ENCODE data around the gene VASH2. TPM values are rescaled to one million over a fixed set of nuclear protein-coding genes. Genes with fewer than 3 reads are reported as not detected.
A peak's percentile ranks its signal among the peaks of the same experiment; 100 is the strongest.
"Not testable (repeated sequence)": the region's sequence is repeated elsewhere in the genome, so short reads cannot be mapped to it uniquely, and the experiment has no call there.

VASH2 gene
- total RNA-seq, 1 donor from 2014 or later, result 0.36 TPM

DNA sequence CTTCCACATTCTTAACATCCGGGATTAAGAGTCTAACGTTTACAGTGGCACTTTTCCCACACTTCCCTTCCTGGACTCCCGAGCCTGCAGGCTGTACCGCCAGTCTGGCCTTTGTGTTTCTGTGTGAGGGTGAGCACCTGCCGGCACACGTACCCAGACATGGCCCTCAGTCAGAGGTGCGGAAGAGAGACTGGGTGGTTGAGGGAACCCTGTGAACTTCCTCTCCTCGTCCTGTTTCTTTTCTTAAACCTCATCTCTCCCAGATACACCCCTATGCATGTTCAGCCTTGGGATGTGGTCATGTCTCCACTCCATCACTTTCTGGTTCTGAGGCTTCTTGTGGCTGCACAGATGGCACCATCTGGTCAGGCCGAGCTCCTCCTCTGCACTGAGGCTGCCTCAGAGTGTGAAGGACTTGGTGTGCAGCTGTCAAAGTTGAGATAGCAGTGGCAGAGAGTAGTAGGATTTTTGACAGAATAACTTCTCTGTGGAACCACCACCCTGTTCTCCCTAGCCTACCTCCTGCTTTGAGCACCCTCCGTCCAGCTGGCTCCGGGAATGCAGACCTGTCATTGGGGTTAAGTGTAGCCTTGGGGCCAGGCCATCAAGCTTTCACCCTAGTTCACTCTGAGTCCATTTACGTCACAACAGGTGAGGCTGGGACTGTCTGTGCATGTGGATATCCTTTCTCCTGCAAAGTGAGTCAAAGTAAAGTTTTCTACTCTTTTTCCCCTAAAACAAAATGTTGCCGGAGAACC is 31.4 kb downstream of the VASH2 start:
- ATAC-seq, result peak; percentile 25

DNA sequence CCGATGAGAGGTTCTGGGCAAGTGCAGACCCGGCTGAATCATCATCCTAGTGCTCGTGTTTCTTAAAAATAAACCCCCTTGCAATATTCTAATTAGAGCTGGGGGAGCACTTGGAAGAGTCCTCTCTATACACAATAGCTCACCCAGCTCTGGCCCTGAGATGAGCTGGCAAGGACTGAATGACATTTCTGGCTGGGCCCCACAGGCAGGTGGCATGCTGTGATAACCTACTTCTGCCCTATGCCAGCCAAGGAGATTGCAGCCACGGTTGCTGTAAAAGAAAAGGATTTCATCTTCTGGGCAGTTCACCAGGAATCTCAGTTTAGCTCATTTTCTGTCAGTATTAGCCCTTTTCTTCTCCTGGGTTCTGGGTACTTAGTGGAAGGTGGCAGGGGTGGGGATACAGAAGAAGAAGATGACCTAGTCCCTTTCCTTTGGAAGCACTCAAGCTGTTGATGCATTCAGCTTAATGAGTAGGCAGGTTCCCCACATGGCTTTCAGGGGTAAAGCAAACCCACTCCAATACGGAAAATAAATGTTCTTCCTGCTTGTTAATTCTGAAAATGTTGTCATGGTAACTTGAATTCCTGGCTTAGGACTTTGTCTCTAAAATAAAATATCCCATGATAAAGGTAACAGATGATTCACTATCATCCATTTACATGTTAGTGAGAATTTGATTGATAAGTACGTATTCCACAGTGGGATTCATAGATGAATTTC is 32.2 kb downstream of the VASH2 start:
- no peak for ATAC-seq

DNA sequence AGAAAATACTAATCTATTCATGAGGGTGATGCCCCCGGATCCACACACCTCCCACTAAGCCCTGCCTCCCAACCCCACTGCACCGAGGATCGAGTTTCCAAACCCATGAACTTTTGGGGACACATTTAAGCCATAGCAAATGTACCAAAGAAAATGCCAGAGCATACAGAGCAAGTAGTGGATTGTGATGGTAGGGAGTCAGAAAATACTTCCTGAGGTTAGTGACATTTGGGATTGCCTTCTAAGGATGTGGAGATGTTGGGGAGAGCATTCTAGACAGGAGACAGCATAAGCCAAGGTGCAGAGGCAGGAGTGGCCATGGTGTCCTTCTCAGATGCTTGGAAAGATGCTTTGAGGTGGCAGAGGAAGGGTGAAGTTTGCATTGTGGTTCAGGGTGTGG is 33.1 kb downstream of the VASH2 start:
- ATAC-seq, result no peak

DNA sequence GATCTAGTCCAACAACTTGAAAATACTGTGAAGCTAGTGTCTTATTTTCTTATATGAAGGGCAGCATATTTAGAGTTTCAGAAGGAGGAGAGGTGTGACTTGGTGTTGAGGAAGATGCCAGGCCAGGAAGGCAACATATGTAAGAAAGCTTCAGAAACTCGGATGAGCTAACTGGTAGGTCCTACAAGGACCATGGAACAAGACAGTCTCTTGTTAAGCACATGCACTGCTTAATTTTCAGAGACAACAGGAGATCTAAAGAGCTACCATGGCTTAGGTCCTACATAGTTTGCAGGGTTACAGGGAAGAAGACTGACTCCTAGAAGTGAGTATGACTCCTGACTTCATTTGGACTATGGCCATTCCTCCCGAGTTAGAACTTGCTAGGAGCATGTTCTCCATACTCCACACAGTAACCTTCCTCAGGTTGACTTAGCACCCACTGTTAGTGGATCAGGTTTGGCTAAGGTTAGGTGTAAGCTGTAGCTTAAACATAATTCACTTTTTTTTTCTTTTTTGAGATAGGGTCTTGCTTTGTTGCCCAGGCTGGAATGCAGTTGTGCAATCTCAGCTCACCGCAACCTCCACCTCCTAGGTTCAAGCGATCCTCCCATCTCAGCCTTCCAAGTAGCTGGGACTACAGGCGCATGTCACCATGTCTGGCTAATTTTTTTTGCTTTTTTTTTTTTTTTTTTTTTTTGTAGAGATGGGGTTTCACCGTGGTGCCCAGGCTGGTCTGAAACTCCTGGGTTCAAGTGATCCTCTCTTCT is 34.4 kb downstream of the VASH2 start:
- ATAC-seq, result no peak

DNA sequence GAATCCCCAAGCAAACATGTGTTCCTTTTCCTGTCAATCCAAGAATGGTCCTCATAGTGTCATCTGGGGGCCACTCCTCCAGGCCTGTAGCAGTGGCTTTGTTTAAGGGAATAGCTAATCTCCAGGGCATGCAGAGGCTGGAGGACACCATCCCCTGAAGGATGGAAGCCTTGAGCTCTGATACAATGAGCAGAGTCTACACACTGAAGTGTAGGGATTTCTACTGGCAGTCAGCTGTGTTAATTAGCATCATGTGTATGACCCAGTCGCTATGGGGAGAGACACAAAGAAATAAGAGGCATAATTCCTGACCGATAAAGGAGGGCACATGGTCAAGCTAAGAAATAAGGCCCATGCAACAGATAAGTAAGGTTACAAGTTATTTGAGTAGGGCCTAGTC is 36.2 kb downstream of the VASH2 start:
- ATAC-seq, result no peak

DNA sequence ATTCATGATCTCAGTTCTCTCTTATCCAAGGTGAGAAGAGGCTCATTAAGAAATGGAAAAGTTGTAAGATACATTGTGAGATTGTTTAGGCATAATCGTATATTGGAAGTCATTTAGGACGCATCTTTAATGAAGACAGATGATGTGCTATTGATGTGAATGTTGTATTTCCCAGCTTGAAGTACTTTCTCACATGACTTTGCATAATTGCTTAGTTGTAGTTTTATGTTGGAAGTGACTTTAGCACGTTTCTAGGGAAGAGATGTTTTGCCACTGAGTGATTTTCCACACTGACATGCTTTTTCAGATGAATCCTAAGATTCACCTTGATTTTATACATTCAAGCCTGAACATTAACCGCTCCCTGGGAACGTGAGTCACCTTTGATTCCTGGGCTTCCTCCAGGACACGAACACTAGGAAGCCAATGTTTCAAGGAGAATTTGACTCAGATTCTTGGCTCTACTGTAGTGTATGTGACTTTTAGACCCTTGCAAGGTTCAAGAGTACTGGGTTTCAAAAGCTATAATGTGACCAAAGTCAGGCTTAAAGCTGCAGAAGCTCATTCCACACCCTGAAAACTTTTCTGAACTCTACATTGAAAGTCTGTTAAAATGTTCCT is 37.5 kb downstream of the VASH2 start:
- peak; percentile 22 for ATAC-seq

DNA sequence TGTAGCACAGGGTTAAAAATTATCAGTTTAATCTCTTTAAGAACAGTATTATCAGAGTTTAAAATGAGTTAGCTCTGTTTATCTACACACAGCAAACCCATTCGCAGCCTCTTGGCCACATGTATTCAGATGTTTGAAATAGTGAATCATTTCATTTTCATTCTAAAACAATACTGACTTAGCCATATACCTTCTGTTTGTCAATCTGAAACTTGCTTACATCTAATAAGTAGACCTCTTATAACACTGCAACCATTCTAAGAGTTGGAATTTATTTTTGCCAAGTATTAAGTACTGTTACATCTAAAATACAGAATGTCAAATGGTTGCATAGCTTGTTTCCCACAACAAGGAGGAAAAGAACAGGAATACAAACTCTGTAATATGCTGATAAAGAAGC is 39.9 kb downstream of the VASH2 start:
- no peak for ATAC-seq

DNA sequence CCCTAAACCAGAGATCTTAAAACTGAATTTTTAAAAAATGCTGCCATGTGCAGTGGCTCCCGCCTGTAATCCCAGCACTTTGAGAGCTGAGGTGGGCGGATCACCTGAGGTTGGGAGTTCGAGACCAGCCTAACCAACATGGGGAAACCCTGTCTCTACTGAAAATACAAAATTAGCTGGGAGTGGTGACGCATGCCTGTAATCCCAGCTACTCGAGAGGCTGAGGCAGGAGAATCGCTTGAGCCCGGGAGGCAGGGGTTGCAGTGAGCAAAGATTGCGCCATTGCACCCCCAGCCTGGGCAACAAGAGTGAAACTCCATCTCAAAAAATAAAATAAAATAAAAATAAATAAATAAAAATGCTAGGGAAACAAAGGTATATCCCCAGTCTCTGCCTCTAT is 43.6 kb downstream of the VASH2 start:
- not testable (repeated sequence) for ATAC-seq

DNA sequence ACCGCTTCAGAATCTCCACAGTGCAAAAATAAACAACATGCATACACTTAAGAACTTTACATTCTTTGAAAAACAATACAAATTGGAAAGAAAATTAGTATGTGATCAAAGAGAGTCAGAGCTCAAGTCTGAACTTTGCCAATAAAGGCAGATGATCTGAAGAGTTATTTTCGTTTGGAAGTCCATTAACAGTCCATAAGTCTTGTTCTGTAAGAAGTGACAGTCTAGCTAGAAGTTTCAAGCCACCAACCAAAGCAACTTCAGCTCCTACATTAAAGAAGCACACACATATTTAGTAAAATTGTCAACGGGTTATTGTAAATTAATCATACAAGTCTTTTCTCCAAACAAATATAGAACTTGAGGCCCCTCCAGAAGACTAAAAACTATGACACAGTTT is 44.6 kb downstream of the VASH2 start:
- no peak for ATAC-seq

DNA sequence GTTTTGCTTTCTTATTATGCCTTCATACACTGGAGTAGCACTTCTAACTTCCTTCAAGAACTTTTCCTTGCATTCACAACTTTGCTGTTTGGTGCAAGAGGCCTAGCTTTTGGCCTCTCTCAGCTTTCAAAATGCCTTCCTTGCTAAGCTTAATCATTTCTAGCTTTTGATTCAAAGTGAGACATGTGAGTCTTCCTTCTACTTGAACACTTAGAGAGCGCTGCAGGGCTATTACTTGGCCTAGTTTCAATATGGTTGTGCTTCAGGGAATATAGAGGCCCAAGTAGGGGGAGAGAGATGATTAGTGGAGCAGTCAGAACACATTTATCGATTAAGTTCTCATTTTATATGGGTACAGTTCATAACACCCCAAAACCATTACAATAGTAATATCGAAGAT is 52.9 kb downstream of the VASH2 start:
- ATAC-seq, result no peak

DNA sequence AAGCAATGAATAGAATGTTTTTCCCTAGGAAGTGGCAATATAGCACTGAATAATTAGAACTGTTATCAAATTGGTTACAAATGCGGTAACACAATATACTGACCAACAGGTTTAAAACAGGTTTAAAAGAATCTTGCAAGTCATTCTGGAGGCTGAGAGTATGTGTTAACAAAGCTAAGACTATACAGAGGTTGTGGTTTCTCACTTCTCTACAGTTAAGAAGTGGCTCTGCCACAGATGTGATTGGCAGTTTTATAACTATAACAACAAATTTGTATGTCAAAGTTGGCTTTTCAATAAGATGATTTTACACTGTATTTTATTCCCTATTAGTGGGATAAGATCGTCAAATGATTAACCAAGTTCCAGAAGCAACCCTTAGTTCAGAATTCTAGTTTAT is 58.2 kb downstream of the VASH2 start:
- no peak for ATAC-seq

DNA sequence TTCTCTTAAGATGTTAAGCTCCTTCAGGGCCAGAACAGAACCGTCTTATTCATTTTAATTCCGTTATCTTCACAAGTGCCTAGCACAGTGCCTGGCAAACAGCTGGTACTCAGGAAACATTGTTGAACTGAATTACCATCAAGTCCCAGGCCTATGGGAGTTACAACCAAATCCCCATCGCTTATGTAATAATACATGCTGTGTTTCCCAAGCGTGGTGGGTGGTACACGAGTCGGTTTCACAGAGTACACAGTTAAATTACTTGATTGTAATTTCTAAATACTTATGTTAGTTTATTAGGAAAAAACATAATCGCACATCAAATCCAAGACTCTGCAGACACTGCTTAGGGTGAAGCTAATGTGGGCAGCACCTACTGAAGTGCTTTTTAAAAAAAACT is 64.3 kb downstream of the VASH2 start:
- no peak for ATAC-seq

DNA sequence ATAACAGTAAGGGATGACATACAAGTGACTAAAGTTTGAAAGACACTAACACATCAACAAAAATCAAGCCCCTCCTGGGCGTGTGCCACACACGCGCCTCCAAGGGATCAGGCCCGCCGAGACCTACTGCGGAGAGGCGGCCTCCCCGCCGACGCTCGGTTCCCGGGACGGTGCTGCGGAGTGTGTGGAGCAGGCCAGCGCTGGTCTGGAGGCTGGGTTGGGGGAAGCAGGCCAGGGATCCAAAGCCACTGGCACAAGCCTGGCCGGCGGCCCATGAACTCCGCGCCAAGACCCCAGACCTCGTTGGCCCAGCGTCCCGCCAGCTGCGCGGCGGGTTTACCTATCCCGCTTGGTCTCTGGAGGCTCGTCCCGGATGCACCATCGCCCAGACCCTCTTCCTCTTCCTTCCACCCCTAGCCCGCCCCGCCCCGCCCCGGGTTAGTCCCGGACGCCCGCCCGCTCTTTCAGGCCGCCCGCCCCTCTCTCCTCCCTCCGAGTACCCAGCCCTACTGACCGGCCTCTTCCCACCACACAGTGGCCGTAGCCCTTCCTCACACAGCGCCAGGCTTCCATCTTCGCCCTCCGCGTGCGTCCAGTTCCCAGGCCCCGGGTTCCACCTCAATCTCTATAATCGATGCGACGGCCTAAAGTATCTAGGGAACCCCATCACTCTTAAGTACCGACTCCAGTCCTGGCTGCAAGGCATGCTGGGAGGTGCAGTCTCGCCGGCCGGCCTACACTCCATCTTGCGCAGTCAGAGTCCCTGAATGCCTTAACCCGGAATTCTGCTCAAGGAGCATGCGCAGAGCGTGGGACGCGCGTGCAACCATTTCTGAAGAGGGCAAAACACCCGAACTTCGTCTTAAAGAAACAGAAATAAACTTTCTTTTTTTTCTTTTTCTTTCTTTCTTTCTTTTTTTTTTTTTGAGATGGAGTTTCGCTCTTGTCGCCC is 65.0 kb downstream of the VASH2 start, which contains the start of gene ANGEL2:
ANGEL2 (minus strand) TSS at position 769 of the 952 bp plus-strand sequence; CDS start at position 573, 196 bp downstream.
- peak; percentile 99 for ATAC-seq

DNA sequence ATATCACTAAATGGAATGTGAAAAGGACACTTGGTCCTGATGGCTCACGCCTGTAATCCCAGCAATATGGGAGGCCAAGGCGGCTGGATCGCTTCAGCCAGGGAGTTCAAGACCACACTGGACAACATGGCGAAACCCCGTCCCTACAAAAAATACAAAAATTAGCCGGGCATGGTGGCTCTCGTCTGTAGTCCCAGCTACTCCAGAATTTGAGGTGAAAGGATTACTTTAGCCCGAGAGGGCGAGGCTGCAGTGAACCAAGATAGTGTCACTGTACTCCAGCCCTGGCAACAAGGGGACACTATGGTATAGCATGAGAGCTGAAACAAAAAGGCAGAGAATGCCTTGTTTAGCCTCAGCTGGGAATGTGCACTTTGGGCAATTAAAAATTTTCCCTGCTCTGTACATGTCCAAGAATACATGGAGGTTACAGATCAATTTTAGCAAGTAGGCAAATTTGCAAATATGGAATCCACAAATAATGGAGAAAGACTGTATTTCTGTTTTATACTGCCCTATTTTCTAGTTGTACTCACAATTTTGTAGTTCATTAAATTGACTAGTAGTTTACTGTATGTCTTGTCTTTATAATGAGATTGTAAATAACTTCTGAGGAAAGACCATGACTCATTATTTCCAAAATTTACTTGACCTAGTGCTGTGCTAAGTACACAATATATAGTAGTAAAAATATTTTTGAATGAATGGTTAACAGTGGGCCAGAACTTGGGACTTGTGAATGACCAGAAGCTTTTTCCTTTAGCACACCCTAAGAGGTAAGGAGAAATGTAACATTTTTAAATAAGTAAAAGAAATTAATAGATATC is 67.3 kb downstream of the VASH2 start:
- no peak for ATAC-seq

DNA sequence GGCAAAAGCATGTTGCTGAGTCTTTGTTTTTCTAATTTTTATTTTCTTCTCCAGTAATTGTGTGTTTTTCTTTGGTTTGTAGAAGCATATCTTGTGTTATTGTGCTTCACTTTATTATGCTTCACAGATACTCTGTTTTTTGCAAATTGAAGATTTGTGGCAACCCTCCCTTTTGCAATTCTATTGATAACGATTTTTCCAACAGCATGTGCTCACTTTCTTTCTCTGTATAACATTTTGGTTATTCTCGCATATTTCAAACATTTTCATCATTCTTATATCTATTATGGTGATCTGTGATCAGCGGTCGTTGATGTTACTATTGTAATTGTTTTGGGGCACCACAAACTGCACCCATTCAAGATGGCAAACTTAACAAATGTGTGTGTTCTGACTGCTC is 69.1 kb downstream of the VASH2 start:
- ATAC-seq, result no peak

DNA sequence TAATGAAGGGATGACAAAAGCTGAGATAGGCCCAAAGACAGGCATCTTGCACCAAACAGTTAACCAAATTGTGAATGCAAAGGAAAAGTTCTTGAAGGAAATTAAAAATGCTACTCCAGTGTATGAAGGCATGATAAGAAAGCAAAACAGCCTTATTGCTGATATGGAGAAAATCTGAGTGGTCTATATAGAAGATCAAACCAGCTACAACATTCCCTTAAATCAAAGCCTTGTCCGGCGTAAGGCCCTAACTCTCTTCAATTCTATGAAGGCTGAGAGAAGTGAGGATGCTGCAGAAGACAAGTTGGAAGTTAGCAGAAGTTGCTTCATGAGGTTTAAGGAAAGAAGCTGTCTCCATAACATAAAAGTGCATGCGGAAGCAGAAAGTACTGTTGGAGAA is 69.7 kb downstream of the VASH2 start:
- ATAC-seq, result no peak

DNA sequence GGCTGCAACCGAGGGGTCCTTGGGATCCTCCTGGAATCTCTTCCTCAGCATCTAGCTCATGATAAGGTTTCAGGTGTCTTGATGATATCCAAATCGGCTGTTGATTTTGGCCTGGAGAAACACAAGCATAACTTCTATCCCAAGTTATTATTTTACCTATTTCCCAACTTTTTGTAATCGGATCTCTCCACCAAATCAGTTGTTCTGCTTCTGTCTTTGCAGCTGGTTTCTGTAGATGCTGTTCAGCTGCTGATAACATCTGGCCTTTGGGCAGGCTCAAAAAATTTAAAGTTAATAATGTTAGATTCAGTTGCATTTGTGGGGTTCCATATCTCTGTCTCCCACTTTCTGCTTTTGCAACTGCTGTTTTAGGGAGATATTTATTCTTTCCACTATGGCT is 76.7 kb downstream of the VASH2 start:
- not testable (repeated sequence) for ATAC-seq

DNA sequence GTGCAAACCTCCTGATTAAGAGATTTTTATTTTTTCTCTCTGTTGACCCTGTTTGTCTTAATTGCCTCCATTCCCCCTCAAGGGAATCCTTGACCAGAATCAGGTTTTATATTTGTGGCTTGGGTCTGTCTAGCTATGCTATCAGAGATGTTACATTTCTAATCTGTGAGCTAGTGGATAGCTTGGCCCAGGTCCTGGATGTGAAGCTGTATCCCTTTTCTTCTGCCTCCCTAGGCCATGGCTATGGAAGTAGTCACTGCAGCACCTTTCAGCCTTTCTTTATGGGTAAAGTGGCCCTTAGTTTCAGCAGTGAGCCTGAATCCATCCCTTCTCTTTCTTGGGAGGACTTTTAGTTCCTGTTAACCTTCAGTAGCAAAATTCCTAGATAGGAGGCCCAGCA is 82.3 kb downstream of the VASH2 start:
- no peak for ATAC-seq

DNA sequence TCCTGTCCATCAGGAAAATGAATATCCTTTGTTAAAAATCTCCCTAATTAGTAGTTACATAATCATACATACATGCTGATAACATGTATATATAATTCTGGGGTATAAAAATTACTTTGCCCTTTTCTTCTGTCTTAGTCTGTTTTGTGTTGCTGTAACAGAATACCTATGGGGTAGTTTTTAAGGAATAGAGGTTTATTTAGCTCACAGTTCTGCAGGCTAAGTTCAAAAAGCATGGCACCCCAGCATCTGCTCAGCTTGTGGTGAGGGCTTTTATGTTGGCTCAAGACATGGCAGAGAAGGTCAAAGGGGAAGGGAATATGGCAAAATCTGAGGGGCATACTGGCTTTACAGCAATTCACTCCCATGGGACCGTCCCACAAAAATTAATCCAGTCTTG is 84.4 kb downstream of the VASH2 start:
- ATAC-seq, result no peak

DNA sequence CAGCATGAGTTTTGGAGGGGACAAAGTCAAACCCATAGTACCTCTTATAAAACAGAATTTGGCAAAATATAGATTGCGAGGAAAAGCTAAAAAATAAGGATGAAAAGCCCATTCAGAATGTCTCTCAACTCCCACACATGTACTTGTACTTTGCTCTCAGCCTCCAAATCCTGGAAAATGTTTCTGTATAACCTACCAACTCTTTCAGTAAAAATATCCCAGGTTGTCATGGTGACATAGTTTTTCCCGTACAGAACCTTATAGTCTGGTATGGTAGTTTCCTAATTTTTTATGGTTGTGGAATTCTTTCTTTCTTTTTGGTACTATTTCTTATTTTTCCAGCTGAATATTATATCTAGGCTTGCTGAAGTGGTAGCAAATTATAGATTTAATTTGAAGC is 85.2 kb downstream of the VASH2 start:
- ATAC-seq, result no peak

Measured in esophagus mucosa (tissue), 1 donor.